Muscle layer of duodenum (tissue), 2 donors: ENCODE data around the gene PDGFA.

Source experiments
- H3K27ac ChIP-seq: one replicate; pipeline ENCODE4 v1.7.0; 2013; ENCODE audit warnings: mild to moderate bottlenecking, low read length
- H3K27me3 ChIP-seq: one replicate; pipeline ENCODE4 v1.7.0; 2013; ENCODE audit warnings: low read depth, mild to moderate bottlenecking, control low read depth, low read length
- H3K36me3 ChIP-seq, 2 donors: one replicate each; pipeline ENCODE4 v1.7.0; 2013; ENCODE audit warnings: low read length in 2 of 2, control low read depth in 1 of 2, mild to moderate bottlenecking in 1 of 2; ENCODE audit not compliant: insufficient read depth in 2 of 2, control insufficient read depth in 1 of 2
- H3K4me1 ChIP-seq, 2 donors: one replicate each; pipeline ENCODE4 v1.7.0; 2013; ENCODE audit warnings: low read length in 2 of 2, mild to moderate bottlenecking in 2 of 2, control low read depth in 1 of 2, moderate library complexity in 1 of 2; ENCODE audit not compliant: insufficient read depth in 2 of 2, control insufficient read depth in 1 of 2
- H3K4me3 ChIP-seq, 2 donors: one replicate each; pipeline ENCODE4 v1.7.0; 2013; ENCODE audit warnings: low read length in 2 of 2, low read depth in 1 of 2, mild to moderate bottlenecking in 1 of 2
- H3K9me3 ChIP-seq, 2 donors: one replicate each; pipeline ENCODE4 v1.7.0; 2013; ENCODE audit warnings: low read length in 2 of 2, control low read depth in 1 of 2, mild to moderate bottlenecking in 1 of 2; ENCODE audit not compliant: control insufficient read depth in 1 of 2
- donor health status: healthy.

Gene PDGFA

DNA sequence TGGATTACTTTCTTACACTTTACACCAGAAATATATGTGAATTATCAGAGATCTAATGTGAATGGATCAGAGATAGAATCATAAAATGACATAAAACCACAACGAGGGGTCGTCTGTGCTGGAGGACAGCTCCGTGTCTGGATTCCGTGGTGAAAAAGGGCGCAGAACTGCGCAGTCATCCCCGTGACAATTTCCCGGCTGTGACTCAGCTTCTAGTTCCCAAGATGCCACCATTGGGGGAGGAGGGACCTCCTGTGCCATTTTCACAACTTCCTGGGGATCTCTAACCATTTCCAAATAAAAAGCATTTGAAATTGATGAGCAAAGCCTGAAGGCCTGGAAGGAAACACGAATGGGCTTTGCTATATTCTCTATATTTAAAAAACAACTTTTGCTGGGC is 72.1 kb downstream of the PDGFA start:
- no peaks in the 10 kb centered on the region for H3K9me3 ChIP-seq
- H3K27ac ChIP-seq = no peak overlapping the region
- no peaks in the 10 kb centered on the region for H3K27me3 ChIP-seq
- H3K4me1 ChIP-seq = peaks cover 0 to 5% of the 10 kb centered on the region in 2 donors
- no peak overlapping the region for H3K4me3 ChIP-seq
- no peaks in the 10 kb centered on the region for H3K36me3 ChIP-seq
